Loucy (cell line): ENCODE measurements around the gene JAG1.

Experiments
- H2AFZ ChIP-seq: fragments of 200-600 bp; sonication (generic); 2 replicates; pipeline ENCODE4 v1.6.0; 2016; ENCODE audit warnings: antibody characterized with exemption, mild to moderate bottlenecking, low read length, moderate library complexity
- H3F3A ChIP-seq: fragments of 200-600 bp; 2 replicates; pipeline ENCODE4 v1.6.0; 2016; ENCODE audit warnings: antibody characterized with exemption, low read depth, mild to moderate bottlenecking
- H3K27me3 ChIP-seq: fragments of 200-600 bp; sonication (generic); 2 replicates; pipeline ENCODE4 v1.6.1; 2014; ENCODE audit warnings: low read length, mild to moderate bottlenecking; ENCODE audit not compliant: insufficient read depth, poor library complexity, severe bottlenecking
- H3K36me3 ChIP-seq: fragments of 200-600 bp; sonication (generic); 2 replicates; pipeline ENCODE4 v1.6.1; 2016; ENCODE audit warnings: low read length; ENCODE audit not compliant: insufficient read depth
- H3K4me1 ChIP-seq: fragments of 200-600 bp; sonication (generic); 2 replicates; pipeline ENCODE4 v1.5.1; 2014; ENCODE audit warnings: low read length, mild to moderate bottlenecking; ENCODE audit not compliant: insufficient read depth, poor library complexity, severe bottlenecking
- H3K4me2 ChIP-seq: fragments of 200-600 bp; sonication (generic); 2 replicates; pipeline ENCODE4 v1.6.0; 2014; ENCODE audit warnings: antibody characterized with exemption, low read length, low read depth, mild to moderate bottlenecking; ENCODE audit not compliant: poor library complexity, severe bottlenecking
- H3K4me3 ChIP-seq: fragments of 200-600 bp; sonication (generic); 2 replicates; pipeline ENCODE4 v1.5.1; 2014; ENCODE audit warnings: low read length, mild to moderate bottlenecking, mixed read lengths; ENCODE audit not compliant: poor library complexity, severe bottlenecking
- H3K79me2 ChIP-seq: fragments of 200-600 bp; sonication (generic); 2 replicates; pipeline ENCODE4 v1.6.1; 2014; ENCODE audit warnings: low read length; ENCODE audit not compliant: insufficient read depth
- H3K9ac ChIP-seq: fragments of 200-600 bp; sonication (generic); 2 replicates; pipeline ENCODE4 v1.6.0; 2014; ENCODE audit warnings: mild to moderate bottlenecking, low read depth, low read length, moderate library complexity; ENCODE audit not compliant: poor library complexity, severe bottlenecking
- H3K9me2 ChIP-seq: fragments of 200-600 bp; sonication (generic); replicated peaks from 2 replicates; pipeline ENCODE4 v1.6.1; 2016; ENCODE audit warnings: low read depth, low read length, mixed read lengths
- H3K9me3 ChIP-seq: fragments of 200-600 bp; sonication (generic); 2 replicates; pipeline ENCODE4 v1.6.1; 2014; ENCODE audit warnings: mild to moderate bottlenecking, antibody characterized with exemption, low read length, low read depth; ENCODE audit not compliant: insufficient read depth
- H4K20me1 ChIP-seq: fragments of 200-600 bp; sonication (generic); 2 replicates; pipeline ENCODE4 v1.6.0; 2014; ENCODE audit warnings: antibody characterized with exemption, low read length, mild to moderate bottlenecking; ENCODE audit not compliant: insufficient read depth, poor library complexity, severe bottlenecking
- CTCF ChIP-seq: fragments of 200-600 bp; sonication (generic); conservative IDR thresholded peaks from 2 replicates; pipeline ENCODE4 v1.5.1; 2014; ENCODE audit warnings: mild to moderate bottlenecking, antibody characterized with exemption, low read length
- EZH2phosphoT487 ChIP-seq: fragments of 200-600 bp; IDR thresholded peaks from 2 replicates; pipeline ENCODE4 v1.6.1; 2018; ENCODE audit warnings: antibody characterized with exemption, mild to moderate bottlenecking, moderate library complexity, borderline replicate concordance

The JAG1 gene

GRCh38 chr20:10680571-10680970 lies 6.8 kb upstream of the JAG1 start:
- no peaks in the 10 kb centered on the region for H3K4me1 ChIP-seq
- H3K27me3 ChIP-seq = no peaks in the 10 kb centered on the region
- H4K20me1 ChIP-seq = no peaks in the 10 kb centered on the region
- H3K79me2 ChIP-seq = no peaks in the 10 kb centered on the region
- H3K9ac ChIP-seq = no peak overlapping the region
- no peaks in the 10 kb centered on the region for H3K9me2 ChIP-seq
- H3K4me2 ChIP-seq = no peak overlapping the region
- H3F3A ChIP-seq = no peaks in the 10 kb centered on the region
- no peak overlapping the region for H2AFZ ChIP-seq
- H3K36me3 ChIP-seq = no peaks in the 10 kb centered on the region
- TF ChIP-seq CTCF (no peak), EZH2phosphoT487 (no peak)
- no peaks in the 10 kb centered on the region for H3K9me3 ChIP-seq
- no peak overlapping the region for H3K4me3 ChIP-seq

GRCh38 chr20:10679269-10679668 lies 5.5 kb upstream of the JAG1 start:
- TF ChIP-seq CTCF (no peak), EZH2phosphoT487 (no peak)
- Histone ChIP-seq H3K79me2 (no peaks in the 10 kb centered on the region), H4K20me1 (no peaks in the 10 kb centered on the region), H3K36me3 (no peaks in the 10 kb centered on the region), H3K27me3 (no peaks in the 10 kb centered on the region), H3F3A (no peaks in the 10 kb centered on the region), H3K9ac (no peak overlapping the region), H3K9me2 (no peaks in the 10 kb centered on the region), H2AFZ (no peak overlapping the region), H3K4me1 (no peaks in the 10 kb centered on the region), H3K9me3 (no peaks in the 10 kb centered on the region), H3K4me2 (no peak overlapping the region), H3K4me3 (no peak overlapping the region)

DNA sequence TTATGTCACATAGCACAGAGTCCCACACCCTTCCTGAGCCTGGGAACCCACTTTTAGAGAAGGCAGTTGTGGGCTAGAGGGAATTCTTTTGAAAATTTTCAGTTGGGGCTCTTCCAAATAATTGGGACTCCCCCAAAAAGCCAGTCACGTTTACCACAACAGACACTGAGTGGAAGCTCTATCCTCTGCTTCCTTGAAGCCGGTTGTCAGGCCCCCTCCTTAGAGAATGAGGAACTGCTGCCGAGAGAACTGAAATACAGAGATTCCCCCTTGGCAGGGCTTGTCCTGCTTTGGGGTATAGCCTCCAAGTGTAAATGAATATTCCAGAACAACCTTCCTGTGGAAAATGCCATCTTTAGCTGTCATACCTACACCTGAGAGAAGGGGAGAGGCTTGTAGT lies 2.7 kb upstream of the JAG1 start:
- TF ChIP-seq EZH2phosphoT487 = no peak
- TF ChIP-seq CTCF = no peak
- Histone ChIP-seq H3K4me2 (no peak overlapping the region), H3K79me2 (no peaks in the 10 kb centered on the region), H3K9me2 (no peaks in the 10 kb centered on the region), H3K4me1 (no peaks in the 10 kb centered on the region), H3F3A (no peaks in the 10 kb centered on the region), H2AFZ (no peak overlapping the region), H3K36me3 (no peaks in the 10 kb centered on the region), H3K9ac (no peak overlapping the region), H3K27me3 (no peaks in the 10 kb centered on the region), H4K20me1 (no peaks in the 10 kb centered on the region), H3K4me3 (no peak overlapping the region), H3K9me3 (no peaks in the 10 kb centered on the region)
